ENCODE measurements around the gene PRPSAP1.
"Not testable (repeated sequence)": the region's sequence is repeated elsewhere in the genome, so short reads cannot be mapped to it uniquely, and the experiment has no call there.

Gene PRPSAP1

DNA sequence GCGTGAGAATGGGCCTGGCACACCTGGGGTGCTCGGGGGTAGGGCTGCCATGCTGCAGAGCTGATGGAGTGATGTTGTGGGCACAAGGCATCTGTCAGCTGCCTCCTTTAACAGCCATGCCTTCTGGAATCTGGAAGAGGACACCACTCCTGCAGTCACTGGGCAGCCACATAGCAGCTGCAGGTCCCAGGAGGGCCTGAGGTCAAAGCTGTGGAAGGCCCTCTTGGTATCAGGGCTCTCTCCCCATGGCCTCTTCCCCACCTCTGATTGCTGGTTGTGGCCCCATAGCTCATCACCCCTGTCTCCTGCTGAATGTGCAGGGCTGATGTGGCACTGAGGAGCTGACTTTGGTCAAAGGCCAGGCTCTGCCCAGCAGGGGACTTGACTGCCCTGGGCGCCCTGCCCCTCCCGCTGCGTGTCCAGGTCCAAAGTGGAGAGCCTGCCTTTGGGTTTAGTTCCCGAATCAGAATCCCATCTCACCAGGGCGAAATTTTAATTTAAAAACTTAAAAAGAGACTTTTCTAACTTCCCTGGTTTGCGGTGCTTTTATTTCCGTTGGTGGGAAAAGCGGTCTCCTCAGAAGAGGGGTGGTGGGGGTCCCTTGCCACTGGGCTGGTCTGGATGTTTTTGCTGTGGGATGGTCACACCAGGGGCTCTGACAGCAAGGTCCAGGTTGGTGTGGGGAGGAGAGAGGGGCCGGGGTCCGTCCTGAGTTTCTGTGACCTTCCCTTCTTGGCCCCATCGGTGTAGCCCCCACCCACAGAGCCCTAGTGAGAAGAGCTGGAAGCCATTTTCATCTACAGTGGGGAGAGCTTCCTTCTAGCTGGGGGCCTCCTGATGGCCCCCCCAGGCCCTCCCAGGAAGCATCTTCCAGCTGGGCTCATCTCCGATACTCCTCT, 82.7 kb downstream of the PRPSAP1 start:
- no peak overlapping the region for H3K4me3 ChIP-seq (replicated peaks; ENCODE audit: low read depth, low read length)
- DNase-seq (ENCODE audit: low read depth): no peak
- TF ChIP-seq, protein P1, sequence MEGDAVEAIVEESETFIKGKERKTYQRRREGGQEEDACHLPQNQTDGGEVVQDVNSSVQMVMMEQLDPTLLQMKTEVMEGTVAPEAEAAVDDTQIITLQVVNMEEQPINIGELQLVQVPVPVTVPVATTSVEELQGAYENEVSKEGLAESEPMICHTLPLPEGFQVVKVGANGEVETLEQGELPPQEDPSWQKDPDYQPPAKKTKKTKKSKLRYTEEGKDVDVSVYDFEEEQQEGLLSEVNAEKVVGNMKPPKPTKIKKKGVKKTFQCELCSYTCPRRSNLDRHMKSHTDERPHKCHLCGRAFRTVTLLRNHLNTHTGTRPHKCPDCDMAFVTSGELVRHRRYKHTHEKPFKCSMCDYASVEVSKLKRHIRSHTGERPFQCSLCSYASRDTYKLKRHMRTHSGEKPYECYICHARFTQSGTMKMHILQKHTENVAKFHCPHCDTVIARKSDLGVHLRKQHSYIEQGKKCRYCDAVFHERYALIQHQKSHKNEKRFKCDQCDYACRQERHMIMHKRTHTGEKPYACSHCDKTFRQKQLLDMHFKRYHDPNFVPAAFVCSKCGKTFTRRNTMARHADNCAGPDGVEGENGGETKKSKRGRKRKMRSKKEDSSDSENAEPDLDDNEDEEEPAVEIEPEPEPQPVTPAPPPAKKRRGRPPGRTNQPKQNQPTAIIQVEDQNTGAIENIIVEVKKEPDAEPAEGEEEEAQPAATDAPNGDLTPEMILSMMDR (IDR thresholded peaks at IDR 0.05; ENCODE audit: low read length, missing control alignments): no peak

DNA sequence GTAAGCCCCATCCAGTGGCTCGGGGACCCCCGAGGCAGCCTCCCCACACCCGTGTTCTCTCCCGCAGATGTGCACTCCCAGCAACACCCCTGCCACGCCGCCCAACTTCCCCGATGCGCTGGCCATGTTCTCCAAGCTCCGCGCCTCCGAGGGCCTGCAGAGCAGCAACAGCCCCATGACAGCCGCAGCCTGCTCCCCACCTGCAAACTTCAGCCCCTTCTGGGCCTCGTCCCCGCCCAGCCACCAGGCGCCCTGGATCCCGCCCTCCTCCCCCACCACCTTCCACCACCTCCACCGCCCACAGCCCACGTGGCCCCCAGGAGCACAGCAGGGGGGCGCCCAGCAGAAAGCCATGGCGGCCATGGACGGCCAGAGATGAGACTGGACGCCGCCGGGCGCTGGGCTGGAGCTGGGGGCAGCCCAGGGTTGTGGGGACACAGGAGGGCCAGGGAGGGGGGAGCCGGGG, 83.6 kb downstream of the PRPSAP1 start:
- no peak overlapping the region for H3K4me3 ChIP-seq (replicated peaks; ENCODE audit: low read depth, low read length)
- TF ChIP-seq, protein P1 (IDR thresholded peaks at IDR 0.05; ENCODE audit: low read length, missing control alignments): no peak
- DNase-seq (ENCODE audit: low read depth): no peak

DNA sequence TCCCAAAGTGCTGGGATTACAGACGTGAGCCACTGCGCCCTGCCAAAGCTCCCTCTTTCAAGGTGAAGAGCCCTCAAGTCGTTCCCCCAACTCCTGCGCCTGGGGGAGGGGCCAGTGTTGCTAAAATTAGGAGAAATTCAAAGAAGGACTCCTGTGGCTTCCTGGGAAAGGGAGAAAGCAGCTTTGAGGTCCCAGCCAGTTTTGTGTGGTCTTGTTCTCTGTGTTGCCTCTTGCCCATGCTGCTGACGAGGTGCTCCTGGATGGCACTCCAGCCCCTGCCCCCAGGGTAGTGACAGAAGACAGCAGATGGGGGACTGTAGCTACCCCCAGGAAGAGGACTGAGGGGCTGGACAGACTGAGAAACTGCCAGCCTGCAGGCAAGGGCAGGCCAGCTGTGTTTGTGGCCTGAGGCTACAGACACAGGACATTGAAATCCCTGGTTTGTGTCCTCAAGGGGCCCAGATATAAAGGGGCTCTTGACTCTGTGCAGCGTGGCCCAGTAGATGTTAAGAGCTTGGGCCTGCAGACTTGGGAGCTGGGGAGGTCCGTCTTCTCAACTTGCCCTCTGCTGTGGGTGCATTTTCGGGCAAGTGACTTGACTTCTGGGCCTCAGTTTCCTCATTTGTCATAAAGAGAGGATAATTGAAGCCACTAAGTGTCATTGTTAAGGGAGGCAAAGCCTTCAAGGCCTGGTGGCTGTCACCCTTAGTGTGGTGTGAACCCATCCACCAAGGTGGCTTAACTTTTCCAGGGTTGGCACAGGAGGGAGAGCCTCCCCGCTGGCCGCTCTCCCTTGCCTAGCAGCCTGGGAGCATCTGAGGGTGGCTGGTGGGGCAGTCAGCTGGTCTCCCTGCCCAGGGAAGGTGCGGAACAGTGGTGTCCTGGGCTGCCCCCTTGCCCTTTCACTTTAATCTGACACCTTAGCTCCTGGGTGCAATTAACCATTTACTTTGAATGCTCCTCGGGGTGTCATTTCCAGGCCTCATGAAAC, 84.4 kb downstream of the PRPSAP1 start:
- H3K4me3 ChIP-seq (replicated peaks; ENCODE audit: low read depth, low read length): no peak overlapping the region
- TF ChIP-seq, protein P1 (IDR thresholded peaks at IDR 0.05; ENCODE audit: low read length, missing control alignments): no peak
- no peak for DNase-seq (ENCODE audit: low read depth)

- DNase-seq (ENCODE audit: low read depth): peak; percentile 90
Observed at GRCh38 chr17:76268015-76268749, 85.5 kb downstream of the PRPSAP1 start.

DNA sequence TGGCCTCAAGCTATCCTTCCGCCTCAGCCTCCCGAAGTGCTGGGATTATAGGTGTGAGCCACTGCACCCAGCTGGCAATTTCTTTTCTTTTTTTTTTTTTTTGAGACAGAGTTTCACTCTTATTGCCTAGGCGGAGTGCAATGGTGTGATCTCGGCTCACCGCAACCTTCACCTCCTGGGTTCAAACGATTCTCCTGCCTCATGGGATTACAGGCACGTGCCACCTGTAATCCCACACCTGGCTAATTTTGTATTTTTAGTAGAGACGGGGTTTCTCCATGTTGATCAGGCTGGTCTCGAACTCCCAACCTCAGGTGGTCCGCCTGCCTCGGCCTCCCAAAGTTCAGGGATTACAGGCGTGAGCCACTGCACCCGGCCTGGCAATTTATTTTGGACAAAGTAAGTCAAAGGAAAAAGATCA, 86.1 kb downstream of the PRPSAP1 start:
- DNase-seq (ENCODE audit: low read depth); H3K4me3 ChIP-seq (replicated peaks; ENCODE audit: low read depth, low read length): not testable (repeated sequence)

More at GRCh38 chr17:76268015-76268749, 85.5 kb downstream of the PRPSAP1 start:
- TF ChIP-seq, protein P1 (IDR thresholded peaks at IDR 0.05; ENCODE audit: low read length, missing control alignments): no peak
- H3K4me3 ChIP-seq (replicated peaks; ENCODE audit: low read depth, low read length): peak overlapping the region; percentile 18

DNA sequence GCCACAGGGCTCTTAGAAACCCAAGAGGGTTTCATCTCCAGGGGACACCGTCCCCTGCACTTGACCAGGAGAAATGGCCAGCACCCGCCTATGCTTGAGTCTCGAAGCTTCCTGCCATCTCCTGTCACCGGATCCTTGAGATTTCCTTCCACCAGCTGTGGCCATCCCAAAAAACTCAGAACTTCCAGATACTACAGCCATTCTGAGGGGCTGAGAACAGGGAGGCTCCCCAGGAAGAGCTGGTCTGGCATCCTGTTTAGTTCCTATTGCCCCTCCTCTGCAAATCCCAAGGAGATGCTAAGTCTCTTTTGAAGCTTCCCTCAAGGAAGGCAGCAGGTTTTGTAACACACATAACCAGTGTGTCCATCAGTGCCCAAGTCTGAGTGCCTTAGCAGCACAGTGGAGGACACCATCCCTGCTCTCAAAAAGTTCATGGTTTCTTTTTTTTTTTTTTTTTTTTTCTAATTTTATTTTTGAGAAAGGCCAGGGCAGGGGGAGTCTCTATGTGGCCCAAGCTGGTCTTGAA, 86.6 kb downstream of the PRPSAP1 start:
- peak overlapping the region; percentile 72 for H3K4me3 ChIP-seq (replicated peaks; ENCODE audit: low read depth, low read length)
- TF ChIP-seq, protein P1 (IDR thresholded peaks at IDR 0.05; ENCODE audit: low read length, missing control alignments): no peak
- no peak for DNase-seq (ENCODE audit: low read depth)
